GM12878 (cell line): Measurements from ENCODE around the gene FILIP1L. TPM values are rescaled to one million over a fixed set of nuclear protein-coding genes. Genes with fewer than 3 reads are reported as not detected.

Experiments
- ASH2L ChIP-seq: fragments of 300-600, 200-600 bp; sonication (generic); IDR thresholded peaks from 2 replicates; pipeline ENCODE4 v1.6.1; 2017; ENCODE audit warnings: low read depth, mild to moderate bottlenecking, borderline replicate concordance
- CHD4 ChIP-seq: fragments of 200-600 bp; sonication (generic); IDR thresholded peaks from 2 replicates; pipeline ENCODE4 v1.6.1; 2016; ENCODE audit warnings: mild to moderate bottlenecking
- DPF2 ChIP-seq: fragments of 450-650 bp; IDR thresholded peaks from 2 replicates; pipeline ENCODE4 v1.6.1; 2017; ENCODE audit warnings: mild to moderate bottlenecking
- ETV6 ChIP-seq, 2 experiments: fragments of 450-650 bp in 1 of 2; IDR thresholded peaks in 1 of 2; conservative IDR thresholded peaks in 1 of 2; 2 replicates each; pipeline ENCODE4 v1.6.1; 2014; ENCODE audit warnings: antibody characterized with exemption in 1 of 2, borderline replicate concordance in 1 of 2, low read depth in 1 of 2, mild to moderate bottlenecking in 1 of 2, moderate library complexity in 1 of 2
- EZH2 ChIP-seq: IDR thresholded peaks from 2 replicates; pipeline ENCODE4 v1.6.1; 2012; ENCODE audit warnings: low read depth, mild to moderate bottlenecking, control low read depth, inconsistent platforms, low read length, borderline replicate concordance; ENCODE audit not compliant: control insufficient read depth
- FOS ChIP-seq: IDR thresholded peaks from 3 replicates; pipeline ENCODE4 v1.6.1; 2011; ENCODE audit warnings: borderline replicate concordance; ENCODE audit not compliant: insufficient read length; ENCODE audit errors: extremely low read depth
- GATAD2B ChIP-seq: fragments of 450-650 bp; conservative IDR thresholded peaks from 2 replicates; pipeline ENCODE4 v1.6.1; 2017; ENCODE audit warnings: low read depth, mild to moderate bottlenecking, moderate library complexity
- HCFC1 ChIP-seq: fragments of 150-350 bp; IDR thresholded peaks from 2 replicates; pipeline ENCODE4 v1.6.1; 2014; ENCODE audit warnings: low read length
- IKZF1 ChIP-seq: fragments of 450-650 bp; conservative IDR thresholded peaks from 2 replicates; pipeline ENCODE4 v1.6.1; 2017; ENCODE audit warnings: antibody characterized with exemption, mild to moderate bottlenecking
- IKZF2 ChIP-seq, 2 experiments: fragments of 450-650 bp; IDR thresholded peaks; 2 replicates each; pipeline ENCODE4 v1.6.1; 2017; ENCODE audit warnings: mild to moderate bottlenecking in 2 of 2, moderate library complexity in 2 of 2
- IRF4 ChIP-seq: IDR thresholded peaks from 2 replicates; pipeline ENCODE4 v1.6.1; 2011; ENCODE audit warnings: low read depth, low read length
- KDM1A ChIP-seq: fragments of 200-600 bp; sonication (generic); IDR thresholded peaks from 2 replicates; pipeline ENCODE4 v1.6.1; 2016; ENCODE audit warnings: borderline replicate concordance
- LARP7 ChIP-seq: fragments of 450-650 bp; IDR thresholded peaks from 2 replicates; pipeline ENCODE4 v1.6.1; 2017; ENCODE audit warnings: mild to moderate bottlenecking
- MEF2A ChIP-seq: IDR thresholded peaks from 2 replicates; pipeline ENCODE4 v1.6.1; 2011; ENCODE audit warnings: low read depth, mild to moderate bottlenecking, low read length, moderate library complexity; ENCODE audit not compliant: insufficient read depth
- MEF2B ChIP-seq: fragments of 450-650 bp; IDR thresholded peaks from 2 replicates; pipeline ENCODE4 v1.6.1; 2018; ENCODE audit warnings: mild to moderate bottlenecking, moderate library complexity; ENCODE audit not compliant: partially characterized antibody, poor library complexity, severe bottlenecking
- NR2C1 ChIP-seq: fragments of 450-650 bp; IDR thresholded peaks from 2 replicates; pipeline ENCODE4 v1.6.1; 2017; ENCODE audit warnings: antibody characterized with exemption, mild to moderate bottlenecking, moderate library complexity
- NR2F1 ChIP-seq: fragments of 450-650 bp; conservative IDR thresholded peaks from 2 replicates; pipeline ENCODE4 v1.6.1; 2017; ENCODE audit warnings: mild to moderate bottlenecking
- RB1 ChIP-seq: fragments of 450-650 bp; formaldehyde crosslinking; IDR thresholded peaks from 2 replicates; pipeline ENCODE4 v1.6.1; 2017; ENCODE audit warnings: mild to moderate bottlenecking, borderline replicate concordance
- RUNX3 ChIP-seq: IDR thresholded peaks from 2 replicates; pipeline ENCODE4 v1.6.1; 2012; ENCODE audit warnings: low read length, inconsistent platforms
- SMAD1 ChIP-seq: fragments of 450-650 bp; IDR thresholded peaks from 2 replicates; pipeline ENCODE4 v1.6.1; 2018; ENCODE audit warnings: mild to moderate bottlenecking, low read depth; ENCODE audit not compliant: partially characterized antibody
- SMARCA5 ChIP-seq: fragments of 450-650 bp; IDR thresholded peaks from 2 replicates; pipeline ENCODE4 v1.6.1; 2017; ENCODE audit warnings: mild to moderate bottlenecking
- SUZ12 ChIP-seq: fragments of 200-600 bp; sonication (generic); IDR thresholded peaks from one replicate; pipeline ENCODE4 v1.6.1; 2018; ENCODE audit warnings: antibody characterized with exemption, mild to moderate bottlenecking; ENCODE audit not compliant: unreplicated experiment
- TCF3 ChIP-seq: IDR thresholded peaks from 2 replicates; pipeline ENCODE4 v1.6.1; 2012; ENCODE audit warnings: low read depth, mild to moderate bottlenecking, low read length, borderline replicate concordance; ENCODE audit not compliant: insufficient read depth
- polyA plus RNA-seq, 11 experiments: library from polyadenylated mRNA; depleted of rRNA in 4 of 11; unstranded in 6 of 11; stranded (reverse) in 5 of 11; fragments of >200 nt; fragmentation: Nextera tagmentation in 4 of 11; fragmentation: Illumina TruSeq in 1 of 11; extraction: Ambion mirVana in 4 of 11; extraction: Trizol in 1 of 11; gene quantifications; 1 replicate in 1 of 11; 2 replicates in 10 of 11; pipeline versions ENCODE4 v1.2.1 to v1.2.3, GENCODE V29; 2011 to 2016; ENCODE audit warnings: inconsistent platforms in 2 of 11, missing spikeins in 2 of 11, low read depth in 1 of 11
- total RNA-seq, 4 experiments: library from RNA; depleted of rRNA in 3 of 4; stranded (reverse); fragments of >200 nt in 3 of 4; fragmentation: Illumina TruSeq in 1 of 4; extraction: Trizol in 1 of 4; gene quantifications; 2 replicates each; pipeline versions ENCODE4 v1.2.1 to v1.2.3, GENCODE V29; 2013 to 2021
- TF ChIP-seq, protein P1 (sequence below): fragments of 150-350 bp; IDR thresholded peaks from 2 replicates; pipeline ENCODE4 v1.6.1; 2014; ENCODE audit warnings: mild to moderate bottlenecking, low read depth, low read length
- TF ChIP-seq, protein P2 (sequence below): IDR thresholded peaks from 2 replicates; pipeline ENCODE4 v1.6.1; 2012; ENCODE audit warnings: low read depth, low read length, improper control_type of control experiment
- TF ChIP-seq, protein P3 (sequence below): fragments of 450-650 bp; IDR thresholded peaks from 2 replicates; pipeline ENCODE4 v1.6.1; 2014; ENCODE audit warnings: mild to moderate bottlenecking
- TF ChIP-seq, protein P4 (sequence below): IDR thresholded peaks from 2 replicates; pipeline ENCODE4 v1.6.1; 2011; ENCODE audit warnings: low read depth, low read length, improper control_type of control experiment, borderline replicate concordance

FILIP1L gene
- total and polyA plus RNA-seq, 10 of the 15 experiments (the other 5 are each of a cell fraction or from before 2014, with no cell fraction given) = 0.24 to 6.1 (median 3.5) TPM

DNA sequence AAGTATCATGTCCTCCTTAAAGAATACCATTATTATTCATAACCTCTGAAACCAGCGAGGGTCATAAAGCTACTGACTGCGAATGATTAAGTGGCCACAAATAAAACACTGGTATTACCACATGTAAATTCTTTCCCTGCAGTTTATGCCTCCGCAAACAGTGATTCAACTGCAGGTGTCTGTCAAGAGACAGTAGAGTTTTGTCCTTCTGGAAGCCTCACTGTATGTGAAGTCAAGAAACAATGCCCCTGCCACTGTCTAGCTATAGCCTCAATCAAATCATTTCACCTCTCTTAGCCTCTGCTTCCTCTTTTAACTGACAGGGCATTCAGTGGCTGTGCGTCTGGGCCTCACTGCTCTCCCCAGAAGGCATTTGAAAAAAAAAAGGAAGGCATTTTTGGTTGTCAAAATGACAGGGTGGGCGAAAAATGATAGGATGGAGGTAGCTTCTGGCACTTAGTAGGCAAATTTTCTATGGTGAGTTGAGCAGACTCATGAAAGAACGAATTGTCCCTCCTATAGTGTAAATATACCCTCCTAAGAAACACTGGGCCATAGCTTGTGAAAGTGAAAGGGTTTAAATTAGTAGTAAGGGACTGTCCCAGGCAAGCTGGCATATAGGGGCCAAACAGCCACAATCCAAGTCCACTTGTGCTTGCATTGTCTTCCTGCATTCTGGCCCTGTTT lies 66.7 kb downstream of the FILIP1L start (continued):
- TF ChIP-seq HCFC1 (no peak), KDM1A (no peak), DPF2 (peak; percentile 71; the same call in 1 of the 2 replicates), SMAD1 (no peak), RB1 (0 out of 2 replicates have a peak, but pooled peaks have one; percentile 18), EZH2 (no peak), IKZF2 (IDR thresholded peaks at IDR 0.05) (peak; percentile 8 to 41; a peak in 1 of 4 replicates), GATAD2B (no peak; the same call in 1 of the 2 replicates), SMARCA5 (no peak), RUNX3 (peak; percentile 96), SUZ12 (no peak), IKZF1 (peak; percentile 37), TCF3 (0 out of 2 replicates have a peak, but pooled peaks have one; percentile 24), NR2C1 (no peak), MEF2B (peak; percentile 16), IRF4 (no peak), MEF2A (peak; percentile 72; the same call in 1 of the 2 replicates), CHD4 (no peak), LARP7 (no peak), ETV6 (conservative IDR thresholded peaks at IDR 0.05 in 1 of 2, IDR thresholded peaks at IDR 0.05 in 1 of 2; ENCODE audit: borderline replicate concordance in 1 of 2, low read depth in 1 of 2) (0 out of 4 replicates have a peak, but pooled peaks of 1 of the 2 experiments have one; percentile 49), NR2F1 (peak; percentile 94), FOS (no peak), ASH2L (no peak)
- TF ChIP-seq, protein P1, sequence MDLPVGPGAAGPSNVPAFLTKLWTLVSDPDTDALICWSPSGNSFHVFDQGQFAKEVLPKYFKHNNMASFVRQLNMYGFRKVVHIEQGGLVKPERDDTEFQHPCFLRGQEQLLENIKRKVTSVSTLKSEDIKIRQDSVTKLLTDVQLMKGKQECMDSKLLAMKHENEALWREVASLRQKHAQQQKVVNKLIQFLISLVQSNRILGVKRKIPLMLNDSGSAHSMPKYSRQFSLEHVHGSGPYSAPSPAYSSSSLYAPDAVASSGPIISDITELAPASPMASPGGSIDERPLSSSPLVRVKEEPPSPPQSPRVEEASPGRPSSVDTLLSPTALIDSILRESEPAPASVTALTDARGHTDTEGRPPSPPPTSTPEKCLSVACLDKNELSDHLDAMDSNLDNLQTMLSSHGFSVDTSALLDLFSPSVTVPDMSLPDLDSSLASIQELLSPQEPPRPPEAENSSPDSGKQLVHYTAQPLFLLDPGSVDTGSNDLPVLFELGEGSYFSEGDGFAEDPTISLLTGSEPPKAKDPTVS = no peak
- TF ChIP-seq, protein P2, sequence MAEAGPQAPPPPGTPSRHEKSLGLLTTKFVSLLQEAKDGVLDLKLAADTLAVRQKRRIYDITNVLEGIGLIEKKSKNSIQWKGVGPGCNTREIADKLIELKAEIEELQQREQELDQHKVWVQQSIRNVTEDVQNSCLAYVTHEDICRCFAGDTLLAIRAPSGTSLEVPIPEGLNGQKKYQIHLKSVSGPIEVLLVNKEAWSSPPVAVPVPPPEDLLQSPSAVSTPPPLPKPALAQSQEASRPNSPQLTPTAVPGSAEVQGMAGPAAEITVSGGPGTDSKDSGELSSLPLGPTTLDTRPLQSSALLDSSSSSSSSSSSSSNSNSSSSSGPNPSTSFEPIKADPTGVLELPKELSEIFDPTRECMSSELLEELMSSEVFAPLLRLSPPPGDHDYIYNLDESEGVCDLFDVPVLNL = no peak
- TF ChIP-seq, protein P3, sequence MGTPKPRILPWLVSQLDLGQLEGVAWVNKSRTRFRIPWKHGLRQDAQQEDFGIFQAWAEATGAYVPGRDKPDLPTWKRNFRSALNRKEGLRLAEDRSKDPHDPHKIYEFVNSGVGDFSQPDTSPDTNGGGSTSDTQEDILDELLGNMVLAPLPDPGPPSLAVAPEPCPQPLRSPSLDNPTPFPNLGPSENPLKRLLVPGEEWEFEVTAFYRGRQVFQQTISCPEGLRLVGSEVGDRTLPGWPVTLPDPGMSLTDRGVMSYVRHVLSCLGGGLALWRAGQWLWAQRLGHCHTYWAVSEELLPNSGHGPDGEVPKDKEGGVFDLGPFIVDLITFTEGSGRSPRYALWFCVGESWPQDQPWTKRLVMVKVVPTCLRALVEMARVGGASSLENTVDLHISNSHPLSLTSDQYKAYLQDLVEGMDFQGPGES = no peak
- TF ChIP-seq, protein P4, sequence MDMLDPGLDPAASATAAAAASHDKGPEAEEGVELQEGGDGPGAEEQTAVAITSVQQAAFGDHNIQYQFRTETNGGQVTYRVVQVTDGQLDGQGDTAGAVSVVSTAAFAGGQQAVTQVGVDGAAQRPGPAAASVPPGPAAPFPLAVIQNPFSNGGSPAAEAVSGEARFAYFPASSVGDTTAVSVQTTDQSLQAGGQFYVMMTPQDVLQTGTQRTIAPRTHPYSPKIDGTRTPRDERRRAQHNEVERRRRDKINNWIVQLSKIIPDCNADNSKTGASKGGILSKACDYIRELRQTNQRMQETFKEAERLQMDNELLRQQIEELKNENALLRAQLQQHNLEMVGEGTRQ = no peak
